Calu3 (cell line): ENCODE data around the gene RCSD1. TPM values are rescaled to one million over a fixed set of nuclear protein-coding genes. Genes with fewer than 3 reads are reported as not detected.

Experiments used
- BruUV-seq: library from RNA; stranded (reverse); fragments of 400-500 nt; replicated peaks from 2 replicates; lab custom pipeline; 2021; lab: Mats Ljungman, UMichigan
- CTCF ChIA-PET: fragments of 300-600 bp; sonication (Branson Sonifier 250); formaldehyde crosslinking; loops from one replicate; lab custom pipeline; 2022; ENCODE audit warnings: antibody characterized with exemption; lab: Charles Lee
- DNase-seq: peaks from one replicate; pipeline ENCODE4 v3.0.0; 2022
- H3K27ac Mint-ChIP-seq: one replicate; pipeline ENCODE4 v1.8.0; 2022; ENCODE audit warnings: mixed read lengths; ENCODE audit not compliant: unreplicated experiment
- H3K27me3 Mint-ChIP-seq: one replicate; pipeline ENCODE4 v1.8.0; 2022; ENCODE audit warnings: mixed read lengths; ENCODE audit not compliant: unreplicated experiment
- H3K36me3 Mint-ChIP-seq: one replicate; pipeline ENCODE4 v1.8.0; 2022; ENCODE audit warnings: mild to moderate bottlenecking, moderate library complexity, mixed read lengths; ENCODE audit not compliant: insufficient read depth, unreplicated experiment
- H3K4me1 Mint-ChIP-seq: one replicate; pipeline ENCODE4 v1.8.0; 2022; ENCODE audit warnings: mild to moderate bottlenecking, low read depth, mixed read lengths; ENCODE audit not compliant: unreplicated experiment
- H3K4me3 Mint-ChIP-seq: one replicate; pipeline ENCODE4 v1.8.0; 2022; ENCODE audit warnings: mild to moderate bottlenecking, low read depth, moderate library complexity, mixed read lengths; ENCODE audit not compliant: unreplicated experiment
- H3K9me3 Mint-ChIP-seq: one replicate; pipeline ENCODE4 v1.8.0; 2022; ENCODE audit warnings: low read depth, mixed read lengths; ENCODE audit not compliant: unreplicated experiment
- CTCF ChIP-seq: fragments of 200-600 bp; IDR thresholded peaks from one replicate; pipeline ENCODE4 v1.8.0; 2022; ENCODE audit warnings: antibody characterized with exemption; ENCODE audit not compliant: unreplicated experiment
- intact Hi-C: fragments of 100-400 bp; cut with micrococcal nuclease; formaldehyde crosslinking; loops from one replicate; pipeline ENCODE4 v1.10.0; 2022; ENCODE audit not compliant: unreplicated experiment
- total RNA-seq: library from RNA; stranded (reverse); gene quantifications from 2 replicates; pipeline ENCODE4 v1.2.3, GENCODE V29; 2022

RCSD1 gene
- total RNA-seq, 1 experiment from 2014 or later: not detected

GRCh38 chr1:167630568-167631385 lies 745 bp downstream of the RCSD1 start:
- H3K27me3 Mint-ChIP-seq: peaks cover 77% of the 10 kb centered on the region
- BruUV-seq: no TSS peak
- CTCF ChIA-PET: interaction anchor here (1.0 kb wide), 1 partner anchor 7 kb away, joined by 3 read pairs; no protein-coding TSS in a partner anchor
- peaks cover 8% of the 10 kb centered on the region for H3K4me1 Mint-ChIP-seq
- no peak for TF ChIP-seq CTCF
- no peaks in the 10 kb centered on the region for H3K36me3 Mint-ChIP-seq
- H3K9me3 Mint-ChIP-seq: peaks cover 3% of the 10 kb centered on the region
- no peak overlapping the region for H3K27ac Mint-ChIP-seq
- DNase-seq: no peak
- intact Hi-C loops: no loop called here
- peak overlapping the region; percentile 34 for H3K4me3 Mint-ChIP-seq

- DNase-seq: no peak
- TF ChIP-seq CTCF: no peak
- CTCF ChIA-PET: interaction anchor here (0.8 kb wide), 1 partner anchor 15 kb away, joined by 3 read pairs; no protein-coding TSS in a partner anchor
- Mint-ChIP-seq H3K27ac (no peak overlapping the region), H3K36me3 (no peaks in the 10 kb centered on the region), H3K4me1 (peaks cover 8% of the 10 kb centered on the region), H3K27me3 (peaks cover 73% of the 10 kb centered on the region), H3K9me3 (no peaks in the 10 kb centered on the region), H3K4me3 (no peak overlapping the region)
- BruUV-seq: no TSS peak
- intact Hi-C loops: no loop called here
These were observed 1.4 kb downstream of the RCSD1 start for GRCh38 chr1:167631386-167631935.

GRCh38 chr1:167631936-167632614 lies 2.0 kb downstream of the RCSD1 start:
- Mint-ChIP-seq H3K36me3 (no peaks in the 10 kb centered on the region), H3K4me1 (peaks cover 8% of the 10 kb centered on the region), H3K27me3 (peaks cover 78% of the 10 kb centered on the region)

More at GRCh38 chr1:167631936-167632614, 2.0 kb downstream of the RCSD1 start:
- no peak for TF ChIP-seq CTCF
- Mint-ChIP-seq H3K9me3 (no peaks in the 10 kb centered on the region), H3K27ac (no peak overlapping the region), H3K4me3 (no peak overlapping the region)
- intact Hi-C loops: no loop called here
- no TSS peak for BruUV-seq
- no peak for DNase-seq
- CTCF ChIA-PET: interaction anchor here (0.8 kb wide), 1 partner anchor 14 kb away, joined by 3 read pairs; no protein-coding TSS in a partner anchor
